Stimulated activated CD8-positive, alpha-beta memory T cell treated with anti-CD3 and anti-CD28 coated beads, Interleukin-2, amount 100 ng/mL, for 48 hours (primary cell): ENCODE measurements around the gene ERBB2.
A peak's percentile ranks its signal among the peaks of the same experiment; 100 is the strongest.

Source experiments
- DNase-seq, 2 donors: peaks; one replicate each; pipeline ENCODE4 v3.0.0-alpha.2; 2020; ENCODE audit warnings: low read depth in 2 of 2

Gene ERBB2

DNA sequence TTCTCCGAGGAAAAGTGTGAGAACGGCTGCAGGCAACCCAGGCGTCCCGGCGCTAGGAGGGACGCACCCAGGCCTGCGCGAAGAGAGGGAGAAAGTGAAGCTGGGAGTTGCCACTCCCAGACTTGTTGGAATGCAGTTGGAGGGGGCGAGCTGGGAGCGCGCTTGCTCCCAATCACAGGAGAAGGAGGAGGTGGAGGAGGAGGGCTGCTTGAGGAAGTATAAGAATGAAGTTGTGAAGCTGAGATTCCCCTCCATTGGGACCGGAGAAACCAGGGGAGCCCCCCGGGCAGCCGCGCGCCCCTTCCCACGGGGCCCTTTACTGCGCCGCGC, at the start of gene ERBB2:
ERBB2 (plus strand) TSS at position 247 of the 330 bp plus-strand sequence. CDS start 175 bp downstream, outside the sequence.
- no peak for DNase-seq

DNA sequence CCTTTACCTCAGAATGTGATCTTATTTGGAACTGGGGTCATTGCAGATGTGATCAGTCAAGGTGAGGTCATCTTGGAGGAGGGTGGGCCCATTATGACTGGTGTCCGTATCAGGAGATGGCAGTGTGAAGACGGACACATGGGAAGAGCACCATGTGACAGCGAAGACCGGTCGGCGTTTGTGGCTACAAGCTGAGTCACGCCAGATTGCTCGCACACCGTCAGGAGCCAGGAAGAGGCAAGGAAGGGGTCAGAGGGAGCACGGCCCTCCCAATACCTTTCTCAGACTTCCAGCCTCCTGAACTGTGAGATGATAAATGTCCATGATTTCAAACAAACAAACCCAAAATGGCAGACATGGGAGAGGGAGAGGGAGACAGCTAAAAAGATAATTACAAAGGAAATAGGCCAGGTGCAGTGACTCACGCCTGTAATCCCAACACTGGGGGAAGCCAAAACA, 49.7 kb upstream of the ERBB2 start:
- no peak for DNase-seq

DNA sequence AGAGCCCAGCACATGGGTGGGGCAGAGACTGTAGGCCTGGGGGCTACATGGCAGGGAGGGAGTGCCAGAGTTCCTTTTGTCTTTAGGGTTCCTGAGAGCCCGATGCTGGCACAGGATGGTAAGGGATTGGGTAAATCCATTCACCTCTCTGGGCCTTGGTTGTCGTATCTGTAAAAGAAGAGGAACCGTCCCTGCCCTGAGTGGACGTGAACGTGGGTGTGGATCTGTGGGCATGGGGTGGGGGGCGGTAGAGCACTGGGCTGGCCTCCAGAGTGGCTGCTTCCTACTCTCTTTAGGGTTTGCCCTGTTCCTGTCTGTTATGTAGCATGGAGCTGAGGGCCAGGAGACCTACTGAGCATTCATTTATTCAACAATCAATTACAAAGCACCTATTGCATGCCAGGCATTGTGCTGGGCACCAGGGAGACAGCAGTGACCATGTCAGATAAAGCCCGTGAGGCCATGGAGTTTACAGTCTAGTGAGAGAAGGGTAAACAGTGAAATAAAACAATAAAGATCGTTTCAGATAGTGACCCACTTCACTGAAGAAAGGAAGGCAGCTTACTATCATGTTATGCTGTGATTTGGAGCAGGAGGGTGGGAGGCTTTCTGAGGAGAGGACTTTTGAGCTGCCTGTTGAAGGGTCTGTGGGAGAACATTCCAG, 47.8 kb upstream of the ERBB2 start:
- no peak for DNase-seq

DNA sequence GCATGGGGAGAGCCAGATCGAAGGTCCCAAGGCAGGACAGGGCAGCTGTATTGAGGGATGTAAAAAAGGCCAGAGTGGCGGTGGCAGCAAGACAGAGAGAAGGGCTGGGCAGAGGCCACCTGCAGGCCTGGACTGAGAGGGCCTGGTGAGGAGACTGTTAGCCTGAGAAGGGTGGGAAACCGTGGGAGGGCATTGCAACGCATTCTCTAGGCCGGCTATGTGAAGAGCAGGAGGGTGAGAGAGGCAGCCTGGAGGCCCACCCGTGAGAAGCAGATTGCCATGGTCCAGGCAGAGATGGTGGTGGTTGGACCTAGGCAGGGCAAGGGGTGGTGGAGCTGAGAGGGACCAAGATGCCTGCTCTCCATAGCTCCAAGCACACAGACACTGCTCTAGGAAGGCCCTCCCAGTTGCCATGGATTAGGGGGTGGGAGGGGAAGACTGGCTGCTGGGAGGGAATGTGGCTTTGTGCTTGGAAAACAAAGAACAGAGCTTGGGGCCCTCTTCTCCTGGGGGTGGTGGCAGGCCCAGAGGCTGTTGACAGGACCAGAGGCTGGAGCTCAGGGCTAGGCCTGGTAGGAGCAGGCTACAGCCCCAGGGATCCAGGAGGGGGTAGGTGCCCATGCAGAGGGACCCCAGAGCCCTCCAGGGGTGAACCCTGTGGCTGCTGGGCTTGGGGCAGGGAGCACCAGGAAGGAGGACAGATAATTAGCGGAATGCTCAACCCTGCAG, 47.1 kb upstream of the ERBB2 start:
- no peak for DNase-seq

DNA sequence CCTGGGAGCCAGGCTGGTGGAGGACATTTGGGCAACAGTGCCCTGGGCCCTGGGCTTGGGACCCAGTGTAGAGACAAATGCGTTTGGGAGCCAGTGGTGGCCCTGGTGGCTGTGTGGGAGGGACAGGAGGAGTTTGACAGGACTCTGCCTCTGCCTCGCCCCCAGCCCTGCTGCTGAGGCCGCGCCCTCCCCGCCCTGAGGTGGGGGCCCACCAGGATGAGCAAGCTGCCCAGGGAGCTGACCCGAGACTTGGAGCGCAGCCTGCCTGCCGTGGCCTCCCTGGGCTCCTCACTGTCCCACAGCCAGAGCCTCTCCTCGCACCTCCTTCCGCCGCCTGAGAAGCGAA, 46.6 kb upstream of the ERBB2 start:
- no peak for DNase-seq

DNA sequence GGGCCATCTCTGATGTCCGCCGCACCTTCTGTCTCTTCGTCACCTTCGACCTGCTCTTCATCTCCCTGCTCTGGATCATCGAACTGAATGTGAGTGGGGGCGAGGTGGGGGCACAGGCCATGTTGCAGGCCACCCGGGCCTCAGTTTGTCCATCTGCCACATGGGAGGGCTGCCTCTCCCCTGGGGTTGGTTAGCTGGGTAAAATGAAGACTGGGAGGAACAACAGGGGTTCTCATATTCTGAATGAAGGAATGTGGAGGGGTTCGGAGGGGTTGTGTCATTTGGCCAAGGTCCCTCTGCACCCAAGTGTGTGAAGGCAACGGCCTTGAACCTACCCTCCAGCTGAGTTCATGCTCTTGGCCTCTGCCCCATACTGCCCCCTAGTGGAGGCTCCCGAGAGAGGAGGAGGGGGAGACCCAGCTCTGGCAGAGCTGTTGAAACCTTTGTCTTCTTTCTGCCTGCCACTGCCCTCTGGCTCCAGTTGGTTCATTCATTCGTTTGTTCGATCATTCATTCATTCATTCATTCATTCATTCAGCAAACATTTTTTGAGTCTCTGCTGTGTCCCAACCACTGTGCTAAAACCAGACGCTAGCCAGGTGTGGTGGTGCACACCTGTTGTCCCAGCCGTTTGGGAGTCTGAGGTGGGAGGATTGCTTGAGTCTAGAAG, 46.1 kb upstream of the ERBB2 start:
- DNase-seq, result peak; percentile 65 to 78

DNA sequence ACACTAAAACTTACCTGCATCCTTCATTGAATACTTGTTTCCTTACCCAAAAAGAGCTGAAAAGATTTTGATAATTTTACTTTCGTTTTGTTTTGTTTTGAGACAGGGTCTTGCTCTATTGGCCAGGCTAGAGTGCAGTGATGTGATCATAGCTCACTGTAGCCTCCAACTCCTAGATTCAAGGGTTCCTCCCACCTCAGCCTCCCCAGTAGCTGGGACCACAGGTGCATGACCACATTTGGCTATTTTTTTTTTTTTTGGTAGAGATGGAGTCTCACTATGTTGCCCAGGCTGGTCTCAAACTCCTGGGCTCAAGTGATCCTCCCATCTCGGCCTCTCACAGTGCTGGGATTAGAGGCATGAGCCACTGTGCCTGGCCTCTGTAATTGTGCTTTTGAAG, 44.8 kb upstream of the ERBB2 start:
- DNase-seq, result no peak

DNA sequence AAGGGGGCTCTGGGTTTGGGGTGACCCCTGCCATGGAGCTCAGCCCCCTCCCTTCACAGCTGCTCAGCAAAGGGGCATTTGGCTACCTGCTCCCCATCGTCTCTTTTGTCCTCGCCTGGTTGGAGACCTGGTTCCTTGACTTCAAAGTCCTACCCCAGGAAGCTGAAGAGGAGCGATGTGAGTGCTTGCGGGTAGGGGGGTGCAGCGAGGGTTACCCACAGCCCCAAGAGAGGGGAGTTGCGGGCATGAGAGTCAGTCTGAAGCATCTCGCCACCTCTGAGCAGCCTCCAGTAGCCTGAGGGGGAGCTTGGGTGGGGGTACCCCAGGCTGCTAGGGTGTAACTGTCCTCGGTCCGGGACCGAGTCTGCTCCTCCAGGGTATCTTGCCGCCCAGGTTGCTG, 41.5 kb upstream of the ERBB2 start:
- no peak for DNase-seq

DNA sequence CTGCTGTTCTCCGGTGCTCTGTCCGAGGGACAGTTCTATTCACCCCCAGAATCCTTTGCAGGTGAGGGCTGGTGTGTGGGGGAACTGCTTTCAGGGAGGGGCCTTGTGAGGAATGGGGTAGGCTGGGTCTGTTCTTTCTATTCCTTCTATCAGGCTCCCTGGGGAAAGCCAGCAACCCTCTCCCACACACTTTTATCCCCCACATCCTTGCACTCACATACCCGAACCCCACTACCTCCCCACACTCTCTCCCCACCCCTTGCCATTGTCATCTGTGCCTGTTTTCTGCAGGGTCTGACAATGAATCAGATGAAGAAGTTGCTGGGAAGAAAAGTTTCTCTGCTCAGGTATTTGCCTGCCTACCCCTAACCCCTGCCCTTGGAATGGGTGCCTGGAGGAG, 41.1 kb upstream of the ERBB2 start:
- DNase-seq, result no peak

DNA sequence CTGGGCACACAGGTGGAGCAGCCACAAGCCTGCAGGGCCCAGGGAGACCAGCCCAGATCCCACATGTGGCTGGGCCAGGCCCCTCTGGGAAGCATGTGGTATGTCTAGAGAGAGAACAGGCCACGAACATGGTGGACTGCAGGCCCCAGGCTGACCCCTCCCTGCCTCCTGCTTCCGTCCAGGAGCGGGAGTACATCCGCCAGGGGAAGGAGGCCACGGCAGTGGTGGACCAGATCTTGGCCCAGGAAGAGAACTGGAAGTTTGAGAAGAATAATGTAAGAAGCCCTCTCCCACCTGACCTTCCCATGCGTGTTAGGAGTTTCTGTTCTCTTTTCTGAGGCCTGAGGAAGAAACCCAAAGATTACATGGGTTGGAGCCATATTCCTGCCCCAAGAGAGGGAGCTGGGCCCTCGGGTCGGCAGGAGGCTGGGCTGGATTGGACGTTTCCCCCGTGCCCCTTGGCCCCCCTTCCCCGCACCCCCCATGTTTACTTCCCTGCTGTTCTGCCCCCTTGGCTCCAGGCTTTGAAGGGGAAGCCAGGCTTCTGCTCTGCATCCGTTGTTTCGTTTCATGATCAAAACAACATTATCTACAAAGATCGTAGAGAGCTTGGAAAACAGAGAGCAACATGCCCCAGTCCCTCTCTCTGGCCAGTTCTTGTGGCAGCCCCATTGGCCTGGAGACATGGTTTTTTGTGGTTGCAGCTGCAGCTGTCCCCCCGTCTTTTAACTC, 40.4 kb upstream of the ERBB2 start:
- no peak for DNase-seq

DNA sequence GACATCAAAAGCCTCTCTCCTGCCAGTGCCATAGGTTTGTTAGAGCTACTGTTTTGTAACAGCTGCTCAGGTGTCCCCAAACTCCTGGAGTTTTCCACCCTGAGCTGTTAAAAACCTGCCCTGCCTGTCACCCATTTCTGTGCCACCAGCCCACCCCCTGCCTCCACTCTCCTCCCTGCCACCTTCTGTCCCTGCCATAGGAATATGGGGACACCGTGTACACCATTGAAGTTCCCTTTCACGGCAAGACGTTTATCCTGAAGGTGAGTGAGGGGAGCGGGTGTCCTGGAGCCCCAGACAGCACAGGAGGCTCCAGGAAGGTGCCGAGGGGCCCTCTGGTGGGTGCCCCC, 39.9 kb upstream of the ERBB2 start:
- no peak for DNase-seq

DNA sequence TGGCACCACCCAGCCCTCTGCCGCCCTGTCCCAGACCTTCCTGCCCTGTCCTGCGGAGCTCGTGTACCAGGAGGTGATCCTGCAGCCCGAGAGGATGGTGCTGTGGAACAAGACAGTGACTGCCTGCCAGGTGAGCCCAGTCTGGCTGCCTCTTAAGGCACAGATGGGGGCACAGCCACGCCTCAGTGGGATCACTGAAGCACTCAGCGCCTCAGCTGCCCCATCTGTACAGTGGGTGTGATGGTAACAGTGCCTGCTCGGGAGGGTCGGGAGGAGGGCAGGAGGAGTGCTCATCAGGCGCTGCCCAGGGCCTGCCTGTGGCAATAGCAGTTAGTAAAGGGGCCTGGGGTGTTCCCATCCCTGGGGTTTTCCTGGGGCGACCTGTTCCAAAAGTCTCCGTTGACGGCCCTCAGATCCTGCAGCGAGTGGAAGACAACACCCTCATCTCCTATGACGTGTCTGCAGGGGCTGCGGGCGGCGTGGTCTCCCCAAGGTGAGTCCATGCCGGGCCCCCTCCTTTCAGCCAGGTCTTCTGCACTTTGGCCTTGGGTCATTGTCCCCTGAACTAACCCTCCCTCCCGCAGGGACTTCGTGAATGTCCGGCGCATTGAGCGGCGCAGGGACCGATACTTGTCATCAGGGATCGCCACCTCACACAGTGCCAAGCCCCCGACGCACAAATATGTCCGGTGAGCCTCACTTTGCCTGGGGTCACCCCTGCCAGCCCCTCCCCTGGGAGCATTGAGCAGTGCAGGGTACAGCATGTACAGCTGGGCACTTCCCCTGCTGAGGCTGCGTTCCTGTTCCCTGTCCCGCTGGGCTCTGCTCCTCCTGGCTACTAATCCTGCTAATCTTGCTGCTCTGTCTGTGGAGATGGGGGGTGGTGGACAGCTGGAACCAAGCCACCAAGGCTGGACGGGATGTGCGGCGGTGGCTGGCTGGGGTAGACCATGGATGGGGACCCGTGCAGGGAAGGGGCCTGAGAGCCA, 39.2 kb upstream of the ERBB2 start:
- DNase-seq, result no peak

DNA sequence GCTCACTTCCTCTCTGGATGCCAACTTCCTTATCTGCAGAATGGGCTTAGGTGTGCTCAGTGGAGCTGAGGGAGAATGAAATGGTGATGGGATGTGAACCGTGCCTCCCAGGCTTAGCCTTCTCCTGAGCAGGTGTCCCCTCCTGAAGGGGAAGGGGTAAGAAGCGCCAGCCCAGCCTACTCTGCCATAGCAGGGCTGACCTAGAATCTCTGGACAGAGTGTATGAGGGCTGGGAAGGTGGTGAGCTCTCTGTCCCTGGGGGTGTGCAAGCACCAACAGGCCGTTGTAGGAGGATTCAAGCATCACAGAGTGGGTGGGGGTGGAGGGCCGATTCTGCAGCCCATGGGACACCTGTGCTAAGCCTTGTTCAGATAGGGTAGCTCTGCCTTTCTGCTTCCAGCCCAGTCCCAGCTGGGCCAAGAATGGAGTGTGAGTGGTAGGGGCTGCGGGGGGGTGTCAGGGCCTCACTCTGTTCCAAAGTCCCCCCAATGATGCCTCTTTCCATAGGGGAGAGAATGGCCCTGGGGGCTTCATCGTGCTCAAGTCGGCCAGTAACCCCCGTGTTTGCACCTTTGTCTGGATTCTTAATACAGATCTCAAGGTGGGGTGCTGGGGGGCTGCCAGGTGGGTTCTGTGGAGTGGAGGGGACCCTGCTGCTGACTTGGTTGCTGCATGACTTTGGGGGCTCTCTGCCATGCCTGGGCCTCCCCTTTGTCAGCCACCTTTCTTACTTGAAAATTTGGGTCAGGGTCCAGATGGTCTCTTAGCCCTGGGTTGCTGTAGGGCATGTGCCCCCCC, 37.9 kb upstream of the ERBB2 start:
- no peak for DNase-seq

DNA sequence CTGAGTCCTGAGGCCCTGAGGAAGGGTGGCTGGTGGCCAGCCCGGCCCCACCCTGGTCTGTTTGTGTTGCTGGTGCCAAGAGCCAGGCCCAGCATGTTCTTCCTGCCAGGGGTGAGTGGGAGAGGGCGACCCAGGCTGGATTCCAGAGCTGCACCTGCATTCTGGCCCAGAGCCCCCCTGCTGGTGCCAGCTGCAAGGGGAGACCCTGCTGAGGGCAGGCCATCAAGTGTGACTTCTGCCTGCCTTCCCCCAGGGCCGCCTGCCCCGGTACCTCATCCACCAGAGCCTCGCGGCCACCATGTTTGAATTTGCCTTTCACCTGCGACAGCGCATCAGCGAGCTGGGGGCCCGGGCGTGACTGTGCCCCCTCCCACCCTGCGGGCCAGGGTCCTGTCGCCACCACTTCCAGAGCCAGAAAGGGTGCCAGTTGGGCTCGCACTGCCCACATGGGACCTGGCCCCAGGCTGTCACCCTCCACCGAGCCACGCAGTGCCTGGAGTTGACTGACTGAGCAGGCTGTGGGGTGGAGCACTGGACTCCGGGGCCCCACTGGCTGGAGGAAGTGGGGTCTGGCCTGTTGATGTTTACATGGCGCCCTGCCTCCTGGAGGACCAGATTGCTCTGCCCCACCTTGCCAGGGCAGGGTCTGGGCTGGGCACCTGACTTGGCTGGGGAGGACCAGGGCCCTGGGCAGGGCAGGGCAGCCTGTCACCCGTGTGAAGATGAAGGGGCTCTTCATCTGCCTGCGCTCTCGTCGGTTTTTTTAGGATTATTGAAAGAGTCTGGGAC, 37.1 kb upstream of the ERBB2 start:
- DNase-seq, result no peak

DNA sequence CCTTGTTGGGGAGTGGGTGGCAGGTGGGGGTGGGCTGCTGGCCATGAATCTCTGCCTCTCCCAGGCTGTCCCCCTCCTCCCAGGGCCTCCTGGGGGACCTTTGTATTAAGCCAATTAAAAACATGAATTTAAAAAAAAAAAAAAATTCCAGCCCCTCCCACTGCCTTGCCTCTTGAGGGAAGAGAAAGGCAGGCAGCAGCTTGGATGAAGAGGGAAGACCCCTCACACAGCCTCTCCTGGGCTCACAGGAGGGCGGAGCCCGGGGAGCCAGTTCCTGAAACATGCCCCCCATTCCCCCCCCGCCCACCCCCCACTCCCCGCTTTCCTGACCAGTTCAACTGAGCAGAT, 36.5 kb upstream of the ERBB2 start:
- no peak for DNase-seq

DNA sequence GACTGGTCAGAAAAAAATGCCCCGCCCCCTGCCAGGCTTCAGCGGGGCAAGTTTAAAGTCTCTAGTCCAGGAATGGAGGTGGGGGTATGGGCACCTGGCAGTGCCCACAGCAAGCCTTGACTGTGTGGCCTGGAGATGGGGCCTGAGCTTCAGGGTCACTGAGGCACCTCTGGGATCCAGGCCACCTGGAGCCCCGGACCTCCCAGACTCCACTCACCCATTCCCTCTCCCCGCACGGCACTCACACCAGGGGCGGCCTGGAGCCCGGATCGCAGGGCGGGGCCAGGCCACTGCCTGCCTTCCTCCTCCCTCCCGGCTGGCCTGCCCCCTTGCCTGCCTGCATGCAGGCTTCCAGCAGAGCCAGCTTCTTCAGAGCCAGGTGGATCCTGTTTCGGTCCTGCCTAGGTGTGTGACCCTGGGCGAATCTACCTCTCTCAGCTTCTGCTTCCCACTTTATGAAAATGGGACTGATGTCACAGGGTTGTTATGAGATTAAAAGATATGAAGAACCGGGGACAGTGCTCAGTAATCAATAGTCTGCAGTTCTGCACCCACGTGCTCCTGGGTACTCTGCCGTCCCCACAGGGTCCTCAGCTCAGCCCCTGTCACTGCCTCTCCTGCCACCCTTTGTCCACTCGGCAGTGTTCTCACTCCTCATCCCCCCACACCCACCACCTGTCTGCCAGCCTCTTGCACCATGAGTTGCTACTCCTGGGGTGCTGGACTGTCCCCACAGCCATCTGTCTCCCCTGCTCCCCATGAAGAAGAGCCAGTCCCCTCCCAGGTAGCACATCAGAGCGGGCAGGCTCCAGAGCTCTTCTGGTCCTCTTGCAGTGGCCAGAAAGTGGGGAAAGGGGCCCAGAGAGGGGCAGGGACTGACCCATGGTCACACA, 35.9 kb upstream of the ERBB2 start:
- no peak for DNase-seq

DNA sequence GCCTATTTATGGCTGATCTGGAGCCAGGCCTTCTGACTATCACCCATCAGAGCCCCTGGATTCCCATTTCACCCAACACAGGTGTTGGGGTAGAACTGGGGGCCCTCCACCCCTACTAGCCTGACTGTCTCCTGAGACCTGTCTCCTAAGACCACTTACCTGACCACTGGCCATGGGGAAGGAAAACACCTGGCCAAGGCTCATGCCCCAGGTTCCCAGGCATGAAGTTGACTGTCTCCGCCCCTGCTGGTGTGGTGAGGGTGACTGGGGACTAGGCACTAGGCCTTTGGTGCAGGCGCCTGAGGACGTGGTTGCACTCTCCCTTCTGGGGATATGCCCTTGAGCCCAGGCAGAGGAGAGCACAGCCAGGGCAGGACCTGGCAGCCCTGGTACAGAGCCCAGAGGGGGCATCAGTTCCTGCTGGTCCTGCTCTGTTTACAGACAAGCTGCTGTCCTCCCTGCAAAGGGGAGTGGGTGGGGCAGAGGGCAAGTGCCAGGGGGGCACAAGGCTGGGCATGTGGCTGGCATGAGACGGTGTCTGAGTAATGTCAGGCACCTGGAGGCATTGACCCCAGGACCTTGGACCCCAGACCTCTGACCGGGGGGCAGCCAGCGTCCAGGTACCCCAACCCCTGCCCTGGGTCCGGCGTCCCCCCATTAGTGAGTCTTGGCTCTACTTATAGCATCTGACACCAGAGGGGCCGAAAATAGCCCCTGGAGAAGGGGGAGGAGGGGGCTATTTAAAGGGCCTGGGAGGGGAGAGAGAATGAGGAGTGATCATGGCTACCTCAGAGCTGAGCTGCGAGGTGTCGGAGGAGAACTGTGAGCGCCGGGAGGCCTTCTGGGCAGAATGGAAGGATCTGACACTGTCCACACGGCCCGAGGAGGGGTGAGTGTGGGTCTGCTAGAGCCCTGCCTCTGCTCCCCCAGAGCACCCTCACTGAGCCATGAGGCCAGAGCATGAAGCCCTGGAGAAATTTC, 35.0 kb upstream of the ERBB2 start, which contains the start of gene TCAP:
TCAP (plus strand) TSS at position 769 of the 981 bp plus-strand sequence; CDS start at position 780, 11 bp downstream.
- no peak for DNase-seq
